ENCODE results near the gene UQCRQ. TPM values are rescaled to one million over a fixed set of nuclear protein-coding genes. Genes with fewer than 3 reads are reported as not detected.
A peak's percentile ranks its signal among the peaks of the same experiment; 100 is the strongest.

The UQCRQ gene
- total RNA-seq, 1 experiment from 2014 or later, result 719 TPM

- TF ChIP-seq CTCF (IDR thresholded peaks at IDR 0.05; ENCODE audit: unreplicated experiment), result no peak
- Mint-ChIP-seq H3K27me3 (ENCODE audit: unreplicated experiment) (no peaks in the 10 kb centered on the region), H3K4me1 (ENCODE audit: low read depth, unreplicated experiment) (peaks cover 29% of the 10 kb centered on the region), H3K36me3 (ENCODE audit: insufficient read depth, unreplicated experiment) (no peaks in the 10 kb centered on the region), H3K4me3 (ENCODE audit: low read depth, unreplicated experiment) (peak overlapping the region; percentile 15), H3K9me3 (ENCODE audit: low read depth, unreplicated experiment) (no peaks in the 10 kb centered on the region), H3K27ac (ENCODE audit: unreplicated experiment) (peak overlapping the region; percentile 74)
- DNase-seq, result peak; percentile 48
- BruUV-seq (replicated peaks), result no TSS peak
- CTCF ChIA-PET, result interaction anchor here (1.1 kb wide), 1 partner anchor 410 kb away, joined by 3 read pairs; no protein-coding TSS in a partner anchor
- intact Hi-C loops (cut with micrococcal nuclease; ENCODE audit: unreplicated experiment), result no loop called here
Observed at GRCh38 chr5:132837868-132838267, 28.6 kb upstream of the UQCRQ start.

GRCh38 chr5:132838516-132839282 is 27.7 kb upstream of the UQCRQ start:
- CTCF ChIA-PET, result interaction anchor here (0.6 to 1.1 kb wide), 2 partner anchors 205 to 410 kb away, joined by 3 to 4 read pairs; no protein-coding TSS in a partner anchor
- DNase-seq, result no peak
- Mint-ChIP-seq H3K9me3 (ENCODE audit: low read depth, unreplicated experiment) (no peaks in the 10 kb centered on the region), H3K27ac (ENCODE audit: unreplicated experiment) (peak overlapping the region; percentile 74), H3K27me3 (ENCODE audit: unreplicated experiment) (no peaks in the 10 kb centered on the region), H3K36me3 (ENCODE audit: insufficient read depth, unreplicated experiment) (no peaks in the 10 kb centered on the region), H3K4me1 (ENCODE audit: low read depth, unreplicated experiment) (peaks cover 29% of the 10 kb centered on the region), H3K4me3 (ENCODE audit: low read depth, unreplicated experiment) (no peak overlapping the region)
- intact Hi-C loops (cut with micrococcal nuclease; ENCODE audit: unreplicated experiment), result no loop called here
- no TSS peak for BruUV-seq (replicated peaks)
- no peak for TF ChIP-seq CTCF (IDR thresholded peaks at IDR 0.05; ENCODE audit: unreplicated experiment)

GRCh38 chr5:132839426-132840301 is 26.8 kb upstream of the UQCRQ start:
- CTCF ChIA-PET, result interaction anchor here (0.6 to 1.1 kb wide), 2 partner anchors 14 to 204 kb away, joined by 3 to 4 read pairs; no protein-coding TSS in a partner anchor
- Mint-ChIP-seq H3K27me3 (ENCODE audit: unreplicated experiment) (no peaks in the 10 kb centered on the region), H3K4me3 (ENCODE audit: low read depth, unreplicated experiment) (no peak overlapping the region), H3K4me1 (ENCODE audit: low read depth, unreplicated experiment) (peaks cover 29% of the 10 kb centered on the region), H3K9me3 (ENCODE audit: low read depth, unreplicated experiment) (no peaks in the 10 kb centered on the region), H3K36me3 (ENCODE audit: insufficient read depth, unreplicated experiment) (no peaks in the 10 kb centered on the region), H3K27ac (ENCODE audit: unreplicated experiment) (no peak overlapping the region)
- no peak for DNase-seq
- TF ChIP-seq CTCF (IDR thresholded peaks at IDR 0.05; ENCODE audit: unreplicated experiment), result no peak
- intact Hi-C loops (cut with micrococcal nuclease; ENCODE audit: unreplicated experiment), result no loop called here
- no TSS peak for BruUV-seq (replicated peaks)

- H3K27me3 Mint-ChIP-seq (ENCODE audit: unreplicated experiment), result no peaks in the 10 kb centered on the region
- DNase-seq, result no peak
- H3K9me3 Mint-ChIP-seq (ENCODE audit: low read depth, unreplicated experiment), result no peaks in the 10 kb centered on the region
- TF ChIP-seq CTCF (IDR thresholded peaks at IDR 0.05; ENCODE audit: unreplicated experiment), result no peak
- peaks cover 29% of the 10 kb centered on the region for H3K4me1 Mint-ChIP-seq (ENCODE audit: low read depth, unreplicated experiment)
- intact Hi-C loops (cut with micrococcal nuclease; ENCODE audit: unreplicated experiment), result no loop called here
- no peak overlapping the region for H3K27ac Mint-ChIP-seq (ENCODE audit: unreplicated experiment)
- H3K36me3 Mint-ChIP-seq (ENCODE audit: insufficient read depth, unreplicated experiment), result no peaks in the 10 kb centered on the region
- H3K4me3 Mint-ChIP-seq (ENCODE audit: low read depth, unreplicated experiment), result no peak overlapping the region
- no TSS peak for BruUV-seq (replicated peaks)
- CTCF ChIA-PET, result interaction anchor here (1.1 kb wide), 1 partner anchor 13 kb away, joined by 3 read pairs; no protein-coding TSS in a partner anchor
Observed at GRCh38 chr5:132840313-132840712, 26.1 kb upstream of the UQCRQ start.
